Mucosa of stomach (tissue), 1 donor: ENCODE measurements around the gene EXOC2.

ENCODE experiments used
- H3K27me3 ChIP-seq: one replicate; pipeline ENCODE4 v1.7.0; 2013; ENCODE audit warnings: mild to moderate bottlenecking, low read length; ENCODE audit not compliant: control insufficient read depth, insufficient read depth
- H3K36me3 ChIP-seq: one replicate; pipeline ENCODE4 v1.7.0; 2013; ENCODE audit warnings: low read length; ENCODE audit not compliant: control insufficient read depth, insufficient read depth
- H3K4me1 ChIP-seq: one replicate; pipeline ENCODE4 v1.7.0; 2013; ENCODE audit warnings: mild to moderate bottlenecking, low read length; ENCODE audit not compliant: control insufficient read depth, insufficient read depth
- H3K4me3 ChIP-seq: one replicate; pipeline ENCODE4 v1.7.0; 2013; ENCODE audit warnings: low read length
- H3K9ac ChIP-seq: one replicate; pipeline ENCODE4 v1.7.0; 2013; ENCODE audit warnings: mild to moderate bottlenecking, low read length, moderate library complexity
- H3K9me3 ChIP-seq: one replicate; pipeline ENCODE4 v1.7.0; 2013; ENCODE audit warnings: mild to moderate bottlenecking, low read length, moderate library complexity; ENCODE audit not compliant: control insufficient read depth
- donor health status: Pancreatic carcinoma.

EXOC2 gene

GRCh38 chr6:505374-505773 is 187.6 kb downstream of the EXOC2 start:
- Histone ChIP-seq H3K4me3 (no peak overlapping the region), H3K27me3 (no peaks in the 10 kb centered on the region), H3K4me1 (no peaks in the 10 kb centered on the region), H3K9ac (no peak overlapping the region), H3K9me3 (no peaks in the 10 kb centered on the region), H3K36me3 (no peaks in the 10 kb centered on the region)

GRCh38 chr6:504446-504980 is 188.4 kb downstream of the EXOC2 start:
- Histone ChIP-seq H3K4me3 (no peak overlapping the region), H3K27me3 (no peaks in the 10 kb centered on the region), H3K36me3 (no peaks in the 10 kb centered on the region), H3K4me1 (no peaks in the 10 kb centered on the region), H3K9ac (no peak overlapping the region), H3K9me3 (no peaks in the 10 kb centered on the region)

- H3K36me3 ChIP-seq = no peaks in the 10 kb centered on the region
- no peaks in the 10 kb centered on the region for H3K27me3 ChIP-seq
- H3K4me3 ChIP-seq = no peak overlapping the region
- no peaks in the 10 kb centered on the region for H3K4me1 ChIP-seq
- H3K9ac ChIP-seq = no peak overlapping the region
- H3K9me3 ChIP-seq = no peaks in the 10 kb centered on the region
These were observed 189.2 kb downstream of the EXOC2 start for GRCh38 chr6:503610-504362.

GRCh38 chr6:502761-503160 is 190.2 kb downstream of the EXOC2 start:
- H3K27me3 ChIP-seq = no peaks in the 10 kb centered on the region
- H3K9me3 ChIP-seq = no peaks in the 10 kb centered on the region
- no peaks in the 10 kb centered on the region for H3K36me3 ChIP-seq
- no peak overlapping the region for H3K9ac ChIP-seq
- H3K4me3 ChIP-seq = no peak overlapping the region
- H3K4me1 ChIP-seq = no peaks in the 10 kb centered on the region

GRCh38 chr6:501891-502601 is 190.9 kb downstream of the EXOC2 start:
- Histone ChIP-seq H3K27me3 (no peaks in the 10 kb centered on the region), H3K4me1 (no peaks in the 10 kb centered on the region), H3K36me3 (no peaks in the 10 kb centered on the region), H3K9ac (no peak overlapping the region), H3K9me3 (no peaks in the 10 kb centered on the region), H3K4me3 (no peak overlapping the region)

GRCh38 chr6:499617-500016 is 193.3 kb downstream of the EXOC2 start:
- Histone ChIP-seq H3K36me3 (no peaks in the 10 kb centered on the region), H3K9me3 (no peaks in the 10 kb centered on the region), H3K27me3 (no peaks in the 10 kb centered on the region), H3K4me3 (no peak overlapping the region), H3K9ac (no peak overlapping the region), H3K4me1 (no peaks in the 10 kb centered on the region)

GRCh38 chr6:498795-499231 is 194.1 kb downstream of the EXOC2 start:
- no peaks in the 10 kb centered on the region for H3K36me3 ChIP-seq
- no peak overlapping the region for H3K4me3 ChIP-seq
- no peaks in the 10 kb centered on the region for H3K27me3 ChIP-seq
- no peak overlapping the region for H3K9ac ChIP-seq
- H3K9me3 ChIP-seq = no peaks in the 10 kb centered on the region
- no peaks in the 10 kb centered on the region for H3K4me1 ChIP-seq

GRCh38 chr6:497258-497657 is 195.7 kb downstream of the EXOC2 start:
- Histone ChIP-seq H3K4me1 (no peaks in the 10 kb centered on the region), H3K4me3 (no peak overlapping the region), H3K36me3 (no peaks in the 10 kb centered on the region), H3K9me3 (no peaks in the 10 kb centered on the region), H3K27me3 (no peaks in the 10 kb centered on the region), H3K9ac (no peak overlapping the region)

- Histone ChIP-seq H3K36me3 (no peaks in the 10 kb centered on the region), H3K9ac (no peak overlapping the region), H3K4me1 (no peaks in the 10 kb centered on the region), H3K27me3 (no peaks in the 10 kb centered on the region), H3K9me3 (no peaks in the 10 kb centered on the region), H3K4me3 (no peak overlapping the region)
These were observed 196.3 kb downstream of the EXOC2 start for GRCh38 chr6:496649-497048.

- Histone ChIP-seq H3K9ac (no peak overlapping the region), H3K36me3 (no peaks in the 10 kb centered on the region), H3K4me1 (no peaks in the 10 kb centered on the region), H3K4me3 (no peak overlapping the region), H3K9me3 (no peaks in the 10 kb centered on the region), H3K27me3 (no peaks in the 10 kb centered on the region)
These were observed 198.5 kb downstream of the EXOC2 start for GRCh38 chr6:494394-494793.

GRCh38 chr6:493840-494239 is 199.1 kb downstream of the EXOC2 start:
- H3K4me1 ChIP-seq = no peaks in the 10 kb centered on the region
- no peaks in the 10 kb centered on the region for H3K9me3 ChIP-seq
- no peaks in the 10 kb centered on the region for H3K27me3 ChIP-seq
- H3K36me3 ChIP-seq = no peaks in the 10 kb centered on the region
- no peak overlapping the region for H3K9ac ChIP-seq
- H3K4me3 ChIP-seq = no peak overlapping the region

GRCh38 chr6:492816-493414 is 200.0 kb downstream of the EXOC2 start:
- no peaks in the 10 kb centered on the region for H3K36me3 ChIP-seq
- H3K4me1 ChIP-seq = no peaks in the 10 kb centered on the region
- no peaks in the 10 kb centered on the region for H3K9me3 ChIP-seq
- H3K4me3 ChIP-seq = no peak overlapping the region
- H3K9ac ChIP-seq = no peak overlapping the region
- H3K27me3 ChIP-seq = no peaks in the 10 kb centered on the region
